ENCODE measurements around the gene BICRA.

DNA sequence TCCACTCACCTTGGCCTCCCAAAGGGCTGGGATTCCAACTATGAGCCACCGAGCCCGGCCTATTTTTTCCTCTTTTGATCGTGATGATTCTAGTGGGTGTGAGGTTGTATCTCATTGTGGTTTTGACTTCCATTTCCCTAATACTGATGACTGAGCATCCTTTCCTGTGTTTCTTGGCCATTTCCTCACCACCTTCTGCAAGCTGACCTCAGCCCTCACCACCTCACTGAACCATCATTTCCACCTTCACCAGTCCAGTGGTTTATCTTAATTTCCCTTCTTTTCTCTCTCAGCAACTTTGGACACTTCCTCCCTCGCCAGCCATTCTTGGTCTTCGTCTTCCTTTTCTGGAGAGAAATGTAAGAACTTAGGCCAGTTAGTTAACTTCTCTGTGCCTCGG lies 13.0 kb upstream of the BICRA start:
- no peak for TF ChIP-seq RBBP5 (IDR thresholded peaks at IDR 0.05; ENCODE audit: borderline replicate concordance, insufficient read depth, low read length, poor library complexity, severe bottlenecking)
- no peak for TF ChIP-seq CBFB (CRISPR knock-in tag; IDR thresholded peaks at IDR 0.05)
- no peak for TF ChIP-seq POLR2A (conservative IDR thresholded peaks at IDR 0.05)
- TF ChIP-seq ZBTB33 (CRISPR knock-in tag; IDR thresholded peaks at IDR 0.05): no peak

Data from K562 (cell line).